HG03135 (cell line): ENCODE data around the gene GTF3C1.

ENCODE experiments used
- ATAC-seq: cut with Tn5 transposase; IDR thresholded peaks from one replicate; pipeline ENCODE4 v1.9.1; 2021; ENCODE audit warnings: mild to moderate bottlenecking, moderate library complexity; ENCODE audit not compliant: unreplicated experiment

The GTF3C1 gene

GRCh38 chr16:27564224-27564623 lies 14.5 kb upstream of the GTF3C1 start:
- no peak for ATAC-seq

- no peak for ATAC-seq
Measured at GRCh38 chr16:27561216-27561615, 11.5 kb upstream of the GTF3C1 start.

GRCh38 chr16:27558932-27559331 lies 9.2 kb upstream of the GTF3C1 start:
- no peak for ATAC-seq

- ATAC-seq = no peak
Measured at GRCh38 chr16:27558434-27558833, 8.7 kb upstream of the GTF3C1 start.

GRCh38 chr16:27556471-27556870 lies 6.8 kb upstream of the GTF3C1 start:
- no peak for ATAC-seq

GRCh38 chr16:27551036-27551435 lies 1.3 kb upstream of the GTF3C1 start:
- no peak for ATAC-seq

- no peak for ATAC-seq
Measured at GRCh38 chr16:27550582-27550920, 838 bp upstream of the GTF3C1 start.

- peak; percentile 42 for ATAC-seq
Measured at GRCh38 chr16:27549464-27549745, 308 bp downstream of the GTF3C1 start.

GRCh38 chr16:27547851-27548250 lies 1.9 kb downstream of the GTF3C1 start:
- ATAC-seq = no peak

- ATAC-seq = no peak
Measured at GRCh38 chr16:27547134-27547533, 2.6 kb downstream of the GTF3C1 start.

GRCh38 chr16:27544671-27545070 lies 5.0 kb downstream of the GTF3C1 start:
- no peak for ATAC-seq

- ATAC-seq = no peak
Measured at GRCh38 chr16:27543801-27544200, 5.9 kb downstream of the GTF3C1 start.

- ATAC-seq = no peak
Measured at GRCh38 chr16:27539636-27540035, 10.1 kb downstream of the GTF3C1 start.

GRCh38 chr16:27539120-27539519 lies 10.6 kb downstream of the GTF3C1 start:
- no peak for ATAC-seq

- no peak for ATAC-seq
Measured at GRCh38 chr16:27538528-27538927, 11.2 kb downstream of the GTF3C1 start.

- no peak for ATAC-seq
Measured at GRCh38 chr16:27534256-27534655, 15.5 kb downstream of the GTF3C1 start.

- ATAC-seq = no peak
Measured at GRCh38 chr16:27531826-27532800, 17.6 kb downstream of the GTF3C1 start.

GRCh38 chr16:27531186-27531585 lies 18.5 kb downstream of the GTF3C1 start:
- ATAC-seq = no peak

GRCh38 chr16:27529962-27530361 lies 19.8 kb downstream of the GTF3C1 start:
- no peak for ATAC-seq

- no peak for ATAC-seq
Measured at GRCh38 chr16:27528294-27528693, 21.4 kb downstream of the GTF3C1 start.

GRCh38 chr16:27526180-27526579 lies 23.5 kb downstream of the GTF3C1 start:
- no peak for ATAC-seq

- ATAC-seq = no peak
Measured at GRCh38 chr16:27522173-27522707, 27.5 kb downstream of the GTF3C1 start.
